PC-3 (cell line): ENCODE measurements around the gene SYMPK. TPM values are rescaled to one million over a fixed set of nuclear protein-coding genes. Genes with fewer than 3 reads are reported as not detected.
A peak's percentile ranks its signal among the peaks of the same experiment; 100 is the strongest.

Source experiments
- ATAC-seq: fragments of 200-7000 bp; cut with Tn5 transposase; 2 replicates; pipeline ENCODE4 v1.9.1; 2020; ENCODE audit warnings: mild to moderate bottlenecking, moderate library complexity
- BruUV-seq: library from RNA; stranded (reverse); fragments of 400-500 nt; replicated peaks from 2 replicates; lab custom pipeline; 2021; lab: Mats Ljungman, UMichigan
- CTCF ChIA-PET: fragments of 300-600 bp; sonication (Branson Sonifier 250); formaldehyde crosslinking; loops from one replicate; lab custom pipeline; 2022; ENCODE audit warnings: antibody characterized with exemption; lab: Charles Lee
- POLR2A ChIA-PET: fragments of 300-600 bp; sonication (Branson Sonifier 250); formaldehyde crosslinking; loops from one replicate; lab custom pipeline; 2022; ENCODE audit warnings: antibody characterized with exemption; ENCODE audit not compliant: unreplicated experiment; lab: Charles Lee
- DNase-seq: peaks from one replicate; pipeline ENCODE4 v3.0.0-alpha.2; 2015
- H2AFZ ChIP-seq: fragments of 300-600 bp; sonication (generic); 2 replicates; pipeline ENCODE4 v1.6.0; 2016; ENCODE audit warnings: antibody characterized with exemption, low read length
- H3F3A ChIP-seq: fragments of 300-600 bp; sonication (generic); one replicate; pipeline ENCODE4 v1.6.0; 2017; ENCODE audit warnings: antibody characterized with exemption, low read length, control low read depth, mild to moderate bottlenecking; ENCODE audit not compliant: unreplicated experiment
- H3K27ac ChIP-seq: fragments of 300-600 bp; sonication (generic); 2 replicates; pipeline ENCODE4 v1.5.1; 2016; ENCODE audit warnings: mild to moderate bottlenecking, low read length
- H3K27me3 ChIP-seq: fragments of 300-600 bp; sonication (generic); 2 replicates; pipeline ENCODE4 v1.6.1; 2016; ENCODE audit warnings: low read length, mixed read lengths
- H3K36me3 ChIP-seq: fragments of 300-600 bp; sonication (generic); 2 replicates; pipeline ENCODE4 v1.6.1; 2016; ENCODE audit warnings: low read depth, mixed run types, low read length, mixed read lengths
- H3K4me1 ChIP-seq: fragments of 300-600 bp; sonication (generic); 2 replicates; pipeline ENCODE4 v1.5.1; 2016; ENCODE audit warnings: low read length; ENCODE audit not compliant: insufficient read depth
- H3K4me2 ChIP-seq: fragments of 300-600 bp; sonication (generic); 2 replicates; pipeline ENCODE4 v1.6.0; 2016; ENCODE audit warnings: low read length
- H3K4me3 ChIP-seq: fragments of 300-600 bp; sonication (generic); 2 replicates; pipeline ENCODE4 v1.5.1; 2016; ENCODE audit warnings: mild to moderate bottlenecking, low read length, mixed read lengths
- H3K79me2 ChIP-seq: fragments of 300-600 bp; sonication (generic); 2 replicates; pipeline ENCODE4 v1.6.1; 2017; ENCODE audit warnings: low read length, mixed read lengths
- H3K9ac ChIP-seq: fragments of 300-600 bp; sonication (generic); 2 replicates; pipeline ENCODE4 v1.6.0; 2016; ENCODE audit warnings: mild to moderate bottlenecking, low read length
- H3K9me2 ChIP-seq: fragments of 300-600 bp; sonication (generic); replicated peaks from 2 replicates; pipeline ENCODE4 v1.6.1; 2016; ENCODE audit warnings: mixed run types, low read length, mixed read lengths
- H3K9me3 ChIP-seq: fragments of 300-600 bp; sonication (generic); 2 replicates; pipeline ENCODE4 v1.6.1; 2016; ENCODE audit warnings: low read length, mixed read lengths
- H4K20me1 ChIP-seq: fragments of 300-600 bp; sonication (generic); 2 replicates; pipeline ENCODE4 v1.6.1; 2016; ENCODE audit warnings: low read length, mixed read lengths
- CTCF ChIP-seq: fragments of 300-600 bp; sonication (generic); conservative IDR thresholded peaks from 2 replicates; pipeline ENCODE4 v1.5.1; 2017; ENCODE audit warnings: antibody characterized with exemption, low read depth, mild to moderate bottlenecking, low read length
- EZH2 ChIP-seq: fragments of 300-600 bp; sonication (generic); IDR thresholded peaks from one replicate; pipeline ENCODE4 v1.6.1; 2017; ENCODE audit warnings: antibody characterized with exemption, mild to moderate bottlenecking, low read length; ENCODE audit not compliant: unreplicated experiment
- EZH2phosphoT487 ChIP-seq: fragments of 300-600 bp; sonication (generic); IDR thresholded peaks from 2 replicates; pipeline ENCODE4 v1.6.1; 2018; ENCODE audit warnings: mild to moderate bottlenecking, antibody characterized with exemption, low read length, borderline replicate concordance
- intact Hi-C: fragments of 100-400 bp; cut with micrococcal nuclease; formaldehyde crosslinking; loops from 2 replicates; pipeline ENCODE4 v1.9.0; 2023
- total RNA-seq: library from RNA; depleted of rRNA; stranded (reverse); fragments of >200 nt; gene quantifications from 2 replicates; pipeline ENCODE4 v1.2.3, GENCODE V29; 2014

The SYMPK gene
- total RNA-seq, 1 experiment from 2014 or later = 36.6 TPM

- intact Hi-C loops = loop anchor here (2.0 kb wide), 1 partner anchor 21 kb away; no protein-coding TSS in a partner anchor
- POLR2A ChIA-PET = interaction anchor here (0.6 kb wide), 1 partner anchor 63 kb away, joined by 3 read pairs; no protein-coding TSS in a partner anchor
- no TSS peak for BruUV-seq
Observed at GRCh38 chr19:45862271-45862563, 730 bp downstream of the SYMPK start.

GRCh38 chr19:45860359-45861259 is 2.3 kb downstream of the SYMPK start:
- no peak overlapping the region for H3K4me2 ChIP-seq
- no peaks in the 10 kb centered on the region for H3K4me1 ChIP-seq
- H3K9ac ChIP-seq = no peak overlapping the region
- DNase-seq (peak; percentile 8), ATAC-seq (no peak)
- intact Hi-C loops = no loop called here
- H3K27ac ChIP-seq = no peak overlapping the region
- POLR2A ChIA-PET = no interaction called here
- no peaks in the 10 kb centered on the region for H3K9me2 ChIP-seq
- H3K36me3 ChIP-seq = peaks cover 2% of the 10 kb centered on the region; the same call in 1 of the 2 replicates
- no peak overlapping the region for H2AFZ ChIP-seq
- no peaks in the 10 kb centered on the region for H4K20me1 ChIP-seq
- BruUV-seq = no TSS peak
- peaks cover 29% of the 10 kb centered on the region for H3K79me2 ChIP-seq
- H3K27me3 ChIP-seq = peaks cover 13% of the 10 kb centered on the region
- no peaks in the 10 kb centered on the region for H3K9me3 ChIP-seq
- H3F3A ChIP-seq = no peaks in the 10 kb centered on the region
- no peak for TF ChIP-seq EZH2
- no peak for TF ChIP-seq CTCF
- no peak for TF ChIP-seq EZH2phosphoT487
- no peak overlapping the region for H3K4me3 ChIP-seq
- CTCF ChIA-PET = interaction anchor here (0.7 kb wide), 1 partner anchor 9 kb away, joined by 4 read pairs; no protein-coding TSS in a partner anchor

More at GRCh38 chr19:45862271-45862563, 730 bp downstream of the SYMPK start:
- Histone ChIP-seq H3K9ac (peak overlapping the region; percentile 80), H3K36me3 (peaks cover 2% of the 10 kb centered on the region; the same call in 1 of the 2 replicates), H3K9me2 (no peaks in the 10 kb centered on the region), H3K9me3 (no peaks in the 10 kb centered on the region), H3K79me2 (peaks cover 23% of the 10 kb centered on the region), H3K27me3 (peaks cover 13% of the 10 kb centered on the region), H2AFZ (peak overlapping the region; percentile 76), H3F3A (no peaks in the 10 kb centered on the region), H3K4me2 (peak overlapping the region; percentile 81), H3K4me3 (peak overlapping the region; percentile 82), H3K27ac (peak overlapping the region; percentile 39; the same call in 1 of the 2 replicates), H4K20me1 (no peaks in the 10 kb centered on the region), H3K4me1 (no peaks in the 10 kb centered on the region)
- CTCF ChIA-PET = no interaction called here
- no peak for TF ChIP-seq EZH2phosphoT487
- TF ChIP-seq CTCF = no peak
- no peak for TF ChIP-seq EZH2
- DNase-seq (peak; percentile 6), ATAC-seq (no peak; the same call in 1 of the 2 replicates)
